Lower lobe of right lung (tissue), 2 donors: ENCODE data around the gene PTPRE. TPM values are rescaled to one million over a fixed set of nuclear protein-coding genes. Genes with fewer than 3 reads are reported as not detected.

Source experiments
- ATAC-seq, 2 donors: fragments of 200-7000 bp; cut with Tn5 transposase; one replicate each; pipeline ENCODE4 v1.9.1; 2020 to 2022; ENCODE audit warnings: mild to moderate bottlenecking in 2 of 2, moderate library complexity in 2 of 2
- DNase-seq: peaks from one replicate; pipeline ENCODE4 v3.0.0-alpha.2; 2020
- H3K27ac ChIP-seq: fragments of 200-600 bp; one replicate; pipeline ENCODE4 v1.8.0; 2022
- H3K27me3 ChIP-seq: fragments of 200-600 bp; one replicate; pipeline ENCODE4 v1.8.0; 2022; ENCODE audit warnings: low read depth
- H3K36me3 ChIP-seq: fragments of 200-600 bp; one replicate; pipeline ENCODE4 v1.8.0; 2022; ENCODE audit warnings: mild to moderate bottlenecking
- H3K4me1 ChIP-seq: fragments of 200-600 bp; one replicate; pipeline ENCODE4 v1.8.0; 2022
- H3K4me3 ChIP-seq: fragments of 200-600 bp; one replicate; pipeline ENCODE4 v1.8.0; 2022; ENCODE audit warnings: mild to moderate bottlenecking
- H3K9me3 ChIP-seq: fragments of 200-600 bp; one replicate; pipeline ENCODE4 v1.8.0; 2022
- CTCF ChIP-seq: fragments of 200-600 bp; IDR thresholded peaks from one replicate; pipeline ENCODE4 v1.8.0; 2022; ENCODE audit warnings: antibody characterized with exemption, mild to moderate bottlenecking
- intact Hi-C: fragments of 100-400 bp; cut with DNase I; formaldehyde crosslinking; loops from one replicate; pipeline ENCODE4 v1.11.0; 2022
- total RNA-seq: library from RNA; stranded (reverse); fragmentation: NEBNext Ultra II Directional; extraction: Animal tissue kit (Norgen Biotek cat#: 25700); gene quantifications from one replicate; pipeline ENCODE4 v1.2.1, GENCODE V29; 2021
- donor health status: DM: no; HTN: yes; CAD: no; lungs with severe emphysema.

Gene PTPRE
- total RNA-seq, 1 donor from 2014 or later: 60.5 TPM

GRCh38 chr10:128116851-128117615 lies 210.1 kb downstream of the PTPRE start:
- no peak for DNase-seq
- H3K4me3 ChIP-seq: no peak overlapping the region
- intact Hi-C loops: no loop called here
- ATAC-seq: no peak
- no peak overlapping the region for H3K27ac ChIP-seq
- no peaks in the 10 kb centered on the region for H3K4me1 ChIP-seq
- H3K9me3 ChIP-seq: no peaks in the 10 kb centered on the region
- H3K36me3 ChIP-seq: no peaks in the 10 kb centered on the region
- peaks cover 4% of the 10 kb centered on the region for H3K27me3 ChIP-seq
- TF ChIP-seq CTCF: no peak

GRCh38 chr10:128121750-128122412 lies 215.0 kb downstream of the PTPRE start:
- no peak for DNase-seq
- intact Hi-C loops: no loop called here
- H3K36me3 ChIP-seq: no peaks in the 10 kb centered on the region
- no peaks in the 10 kb centered on the region for H3K9me3 ChIP-seq
- no peak overlapping the region for H3K27ac ChIP-seq
- peaks cover 26% of the 10 kb centered on the region for H3K27me3 ChIP-seq
- no peak for ATAC-seq
- no peak overlapping the region for H3K4me3 ChIP-seq
- TF ChIP-seq CTCF: no peak
- peaks cover 16% of the 10 kb centered on the region for H3K4me1 ChIP-seq

GRCh38 chr10:128122931-128123330 lies 216.0 kb downstream of the PTPRE start:
- Histone ChIP-seq H3K27ac (no peak overlapping the region), H3K4me1 (peaks cover 16% of the 10 kb centered on the region), H3K9me3 (no peaks in the 10 kb centered on the region), H3K36me3 (no peaks in the 10 kb centered on the region), H3K27me3 (peaks cover 26% of the 10 kb centered on the region), H3K4me3 (no peak overlapping the region)
- TF ChIP-seq CTCF: no peak
- intact Hi-C loops: no loop called here
- no peak for ATAC-seq
- DNase-seq: no peak

GRCh38 chr10:128123846-128124245 lies 216.9 kb downstream of the PTPRE start:
- DNase-seq (no peak), ATAC-seq (no peak)
- Histone ChIP-seq H3K4me3 (no peak overlapping the region), H3K9me3 (no peaks in the 10 kb centered on the region), H3K27ac (no peak overlapping the region), H3K36me3 (no peaks in the 10 kb centered on the region), H3K4me1 (peaks cover 16% of the 10 kb centered on the region), H3K27me3 (peaks cover 26% of the 10 kb centered on the region)
- intact Hi-C loops: no loop called here
- no peak for TF ChIP-seq CTCF

GRCh38 chr10:128124813-128125403 lies 218.0 kb downstream of the PTPRE start:
- ATAC-seq: no peak
- H3K27me3 ChIP-seq: peaks cover 26% of the 10 kb centered on the region
- no peak for TF ChIP-seq CTCF

More at GRCh38 chr10:128124813-128125403, 218.0 kb downstream of the PTPRE start:
- no peak overlapping the region for H3K27ac ChIP-seq
- H3K9me3 ChIP-seq: no peaks in the 10 kb centered on the region
- intact Hi-C loops: no loop called here
- peaks cover 16% of the 10 kb centered on the region for H3K4me1 ChIP-seq
- no peaks in the 10 kb centered on the region for H3K36me3 ChIP-seq
- no peak for DNase-seq
- H3K4me3 ChIP-seq: peak overlapping the region; percentile 73
